ENCODE measurements around the gene GADD45A.

The GADD45A gene

DNA sequence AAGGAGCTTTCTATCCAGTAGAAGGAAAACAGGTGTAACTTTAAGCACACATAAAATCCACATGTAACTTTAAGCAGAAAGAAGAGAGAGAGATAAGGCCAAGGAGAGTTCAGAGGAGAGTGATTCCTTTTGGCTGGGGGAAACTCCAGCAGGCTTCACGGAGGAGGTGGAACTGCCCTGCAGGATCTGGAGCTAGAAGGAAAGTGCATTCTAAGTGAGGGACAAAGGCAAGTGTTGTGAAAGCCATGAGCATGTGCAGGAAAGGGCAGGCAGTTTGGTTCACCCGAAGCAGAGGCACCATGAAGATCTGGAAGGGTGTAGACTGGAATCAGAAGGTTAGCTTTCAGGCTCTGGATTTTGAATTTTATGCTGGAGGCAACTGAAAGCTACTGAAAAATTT, 46.3 kb downstream of the GADD45A start:
- H3K9me3 Mint-ChIP-seq: no peaks in the 10 kb centered on the region
- H3K27ac Mint-ChIP-seq: no peak overlapping the region
- peaks cover 4% of the 10 kb centered on the region for H3K27me3 Mint-ChIP-seq
- H3K4me3 Mint-ChIP-seq: no peak overlapping the region
- H3K4me1 Mint-ChIP-seq (ENCODE audit: low read depth): peaks cover 28% of the 10 kb centered on the region
- H3K36me3 Mint-ChIP-seq (ENCODE audit: low read depth): no peaks in the 10 kb centered on the region
- DNase-seq: no peak

GRCh38 chr1:67732750-67733151, 47.8 kb downstream of the GADD45A start:
- H3K4me3 Mint-ChIP-seq: no peak overlapping the region
- no peak for DNase-seq
- no peaks in the 10 kb centered on the region for H3K9me3 Mint-ChIP-seq
- H3K36me3 Mint-ChIP-seq (ENCODE audit: low read depth): no peaks in the 10 kb centered on the region
- H3K4me1 Mint-ChIP-seq (ENCODE audit: low read depth): peaks cover 27% of the 10 kb centered on the region
- no peak overlapping the region for H3K27ac Mint-ChIP-seq
- peaks cover 4% of the 10 kb centered on the region for H3K27me3 Mint-ChIP-seq

GRCh38 chr1:67733681-67734322, 48.8 kb downstream of the GADD45A start:
- no peaks in the 10 kb centered on the region for H3K36me3 Mint-ChIP-seq (ENCODE audit: low read depth)
- no peak overlapping the region for H3K4me3 Mint-ChIP-seq
- H3K4me1 Mint-ChIP-seq (ENCODE audit: low read depth): peaks cover 27% of the 10 kb centered on the region
- H3K9me3 Mint-ChIP-seq: no peaks in the 10 kb centered on the region
- no peak overlapping the region for H3K27ac Mint-ChIP-seq
- no peaks in the 10 kb centered on the region for H3K27me3 Mint-ChIP-seq
- DNase-seq: no peak

DNA sequence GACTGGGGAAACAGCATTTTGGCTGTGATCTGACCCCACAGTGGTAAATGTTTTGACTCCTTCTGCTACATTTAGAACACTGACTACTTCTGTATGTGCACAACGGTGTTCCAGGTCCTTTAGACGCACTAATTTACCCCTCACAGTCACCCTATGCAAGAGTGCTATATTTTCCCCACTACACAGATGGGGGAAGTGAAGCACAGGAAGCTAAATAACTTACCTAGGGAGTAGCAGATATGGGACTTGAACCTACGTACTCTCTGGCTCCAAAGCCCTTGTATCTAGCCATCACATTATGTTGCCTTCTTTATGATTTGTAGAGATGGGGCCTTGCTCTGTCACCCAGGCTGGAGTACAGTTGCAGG, 49.3 kb downstream of the GADD45A start:
- no peak for DNase-seq
- Mint-ChIP-seq H3K9me3 (no peaks in the 10 kb centered on the region), H3K36me3 (ENCODE audit: low read depth) (no peaks in the 10 kb centered on the region), H3K4me1 (ENCODE audit: low read depth) (peaks cover 27% of the 10 kb centered on the region), H3K4me3 (no peak overlapping the region), H3K27me3 (no peaks in the 10 kb centered on the region), H3K27ac (no peak overlapping the region)

DNA sequence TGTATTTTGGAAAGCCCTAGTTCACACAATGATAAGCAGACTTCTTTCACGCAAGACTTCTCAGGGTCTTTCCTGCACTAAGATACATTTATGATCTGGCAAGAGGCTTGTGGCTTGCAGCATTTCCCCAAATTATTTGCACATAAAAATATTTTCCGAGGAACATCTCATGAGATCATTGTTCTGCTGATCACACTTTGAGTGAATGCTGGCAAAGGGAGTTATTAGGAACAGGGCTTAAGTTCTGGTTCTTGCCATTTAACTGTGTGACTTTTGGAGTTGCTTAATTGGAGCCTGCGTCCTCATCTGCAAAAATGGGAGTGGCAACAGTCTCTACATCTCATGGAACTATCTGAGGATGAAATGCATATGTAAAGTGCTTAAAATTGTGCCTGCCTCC, 50.2 kb downstream of the GADD45A start:
- no peaks in the 10 kb centered on the region for H3K9me3 Mint-ChIP-seq
- no peak overlapping the region for H3K4me3 Mint-ChIP-seq
- no peak overlapping the region for H3K27ac Mint-ChIP-seq
- H3K36me3 Mint-ChIP-seq (ENCODE audit: low read depth): no peaks in the 10 kb centered on the region
- H3K4me1 Mint-ChIP-seq (ENCODE audit: low read depth): peaks cover 20% of the 10 kb centered on the region
- no peak for DNase-seq
- H3K27me3 Mint-ChIP-seq: no peaks in the 10 kb centered on the region

DNA sequence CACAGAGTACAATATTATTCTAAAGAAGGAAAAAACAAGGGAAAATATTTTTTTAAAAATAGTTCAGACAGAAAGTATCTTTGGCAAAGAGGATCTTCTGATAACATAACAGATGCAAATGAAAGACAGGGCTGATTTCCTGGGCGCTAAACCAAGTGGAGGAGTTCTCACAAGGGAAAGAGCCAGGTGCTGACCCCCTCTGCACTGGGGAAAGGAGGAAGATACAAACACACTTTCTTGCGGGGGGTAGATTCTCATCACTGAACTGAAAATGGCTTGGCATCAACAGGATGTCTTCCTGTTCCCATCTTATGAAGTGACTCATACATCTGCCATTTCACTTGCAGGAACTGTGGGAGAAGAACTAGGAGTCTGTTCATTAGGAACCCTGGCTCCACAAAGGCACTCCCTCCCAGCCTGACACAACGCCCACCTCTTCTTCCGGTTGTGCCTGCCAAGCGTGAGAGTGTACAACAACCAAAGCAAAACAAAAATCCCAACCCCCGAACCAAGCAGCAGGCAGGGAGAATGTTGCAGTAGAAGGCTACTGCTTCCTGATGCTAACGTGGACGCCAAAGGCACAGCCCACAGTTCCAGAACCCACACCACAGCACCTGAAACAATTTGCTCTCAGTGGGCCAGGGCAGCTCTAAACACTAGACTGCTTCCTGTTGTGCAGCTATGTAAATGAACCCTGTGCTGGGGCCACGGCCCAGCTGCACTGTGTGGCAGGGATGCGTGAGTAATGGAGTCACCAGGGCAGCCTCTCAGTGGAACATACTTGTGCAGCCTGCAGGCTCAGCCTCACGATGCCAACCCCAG, 51.0 kb downstream of the GADD45A start:
- H3K4me3 Mint-ChIP-seq: peak overlapping the region; percentile 61
- peak overlapping the region; percentile 85 for H3K27ac Mint-ChIP-seq
- H3K36me3 Mint-ChIP-seq (ENCODE audit: low read depth): no peaks in the 10 kb centered on the region
- no peaks in the 10 kb centered on the region for H3K9me3 Mint-ChIP-seq
- H3K27me3 Mint-ChIP-seq: no peaks in the 10 kb centered on the region
- peaks cover 20% of the 10 kb centered on the region for H3K4me1 Mint-ChIP-seq (ENCODE audit: low read depth)
- peak; percentile 52 for DNase-seq

- no peak for DNase-seq
- H3K27me3 Mint-ChIP-seq: no peaks in the 10 kb centered on the region
- H3K36me3 Mint-ChIP-seq (ENCODE audit: low read depth): no peaks in the 10 kb centered on the region
- H3K9me3 Mint-ChIP-seq: no peaks in the 10 kb centered on the region
- H3K4me3 Mint-ChIP-seq: no peak overlapping the region
- H3K27ac Mint-ChIP-seq: peak overlapping the region; percentile 85
- peaks cover 20% of the 10 kb centered on the region for H3K4me1 Mint-ChIP-seq (ENCODE audit: low read depth)
Observed at GRCh38 chr1:67736750-67737149, 51.7 kb downstream of the GADD45A start.

- Mint-ChIP-seq H3K9me3 (no peaks in the 10 kb centered on the region), H3K27me3 (no peaks in the 10 kb centered on the region), H3K27ac (no peak overlapping the region), H3K4me3 (no peak overlapping the region), H3K36me3 (ENCODE audit: low read depth) (no peaks in the 10 kb centered on the region), H3K4me1 (ENCODE audit: low read depth) (peaks cover 20% of the 10 kb centered on the region)
- no peak for DNase-seq
Observed at GRCh38 chr1:67737875-67738274, 52.9 kb downstream of the GADD45A start.

All from activated T-cell treated with anti-CD3 and anti-CD28 coated beads, Interleukin-2, amount 50 U/mL, for 24 hours (primary cell).